Measurements from ENCODE around the gene TMPRSS11B. TPM values are rescaled to one million over a fixed set of nuclear protein-coding genes. Genes with fewer than 3 reads are reported as not detected.
A peak's percentile ranks its signal among the peaks of the same experiment; 100 is the strongest.
"Not testable (repeated sequence)": the region's sequence is repeated elsewhere in the genome, so short reads cannot be mapped to it uniquely, and the experiment has no call there.

Gene TMPRSS11B
- total RNA-seq, 8 experiments from 2014 or later, result 0.08 to 0.19 TPM; not detected in 6

DNA sequence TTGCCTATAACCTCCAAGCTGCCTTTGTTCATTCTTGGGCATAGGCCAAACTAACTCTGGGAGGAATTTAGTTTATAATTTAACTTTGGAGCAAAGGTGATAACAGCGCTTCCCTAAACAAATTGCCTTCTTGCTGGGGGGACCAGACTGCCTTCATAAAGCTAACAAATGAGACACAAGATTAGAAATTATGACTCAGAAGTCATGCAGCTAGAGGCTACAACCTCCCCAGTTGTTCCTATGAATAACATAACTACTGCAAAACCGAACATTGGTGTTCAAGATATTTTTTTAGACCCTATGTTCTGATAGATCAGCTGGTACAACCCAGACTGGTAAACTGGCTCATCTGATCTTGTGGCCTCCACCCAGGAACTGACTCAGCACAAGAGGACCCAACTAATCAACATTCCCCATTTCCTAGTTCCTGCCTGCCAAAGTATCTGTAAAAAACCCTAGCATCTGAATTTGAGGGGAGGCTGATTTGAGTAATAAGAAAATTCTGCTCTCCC is 22.0 kb upstream of the TMPRSS11B start:
- no peak overlapping the region for H3K27ac ChIP-seq
- ATAC-seq (replicated peaks in 6 of 8), result peak in 2 of 8 experiments; percentile 11 to 48
- H3K4me1 ChIP-seq (replicated peaks in 1 of 2), result no peaks in the 10 kb centered on the region
- WGBS, 10 experiments, result 20 to 100% (median 70%) methylated on average over 1 to 2 of the region's 2 CpGs; no CpG with 5 or more reads in 2 of the 10 experiments
- in situ Hi-C loops (cut with MboI; ENCODE audit: low pct_unique_long_range_greater_than_20kb in 2 of 9, low sequenced_read_pairs in 9 of 9, unreplicated experiment in 9 of 9), result loop anchor here in 1 of 9 experiments (25.0 kb wide), 1 partner anchor 120 kb away; no protein-coding TSS in a partner anchor
- no peak overlapping the region for H3K4me3 ChIP-seq

DNA sequence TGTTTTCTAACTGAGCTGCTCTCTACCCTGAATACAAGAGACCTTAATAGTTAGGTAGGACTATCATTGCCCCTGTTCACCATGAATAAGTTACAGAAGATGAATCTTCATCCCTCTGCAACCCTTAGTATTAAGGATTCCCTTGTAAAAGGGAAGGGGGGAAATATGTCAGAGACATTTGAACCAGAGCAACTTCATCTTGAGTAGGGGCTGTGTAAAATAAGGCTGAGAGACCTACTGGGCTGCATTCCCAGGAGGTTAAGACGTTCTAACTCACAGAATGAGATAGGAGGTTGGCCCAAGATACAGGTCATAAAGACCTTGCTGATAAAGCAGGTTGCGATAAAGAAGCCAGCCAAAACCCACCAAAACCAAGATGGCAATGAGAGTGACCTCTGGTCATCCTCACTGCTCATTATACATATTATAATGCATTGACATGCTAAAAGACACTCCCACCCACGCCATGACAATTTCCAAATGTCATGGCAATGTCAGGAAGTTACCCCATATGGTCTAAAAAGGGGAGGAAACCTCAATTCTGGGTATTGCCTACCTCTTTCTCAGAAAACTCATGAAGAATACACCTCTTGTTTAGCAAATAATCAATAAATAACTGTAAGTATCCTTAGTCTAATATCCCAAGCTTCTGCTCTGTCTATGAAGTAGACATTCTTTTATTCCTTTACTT is 19.5 kb upstream of the TMPRSS11B start:
- 0 to 100% (median 75%) methylated on average over 1 to 3 of the region's 3 CpGs; no CpG with 5 or more reads in 1 of the 10 experiments for WGBS, 10 experiments
- Histone ChIP-seq H3K27ac (no peak overlapping the region), H3K4me1 (replicated peaks in 1 of 2) (no peaks in the 10 kb centered on the region), H3K4me3 (no peak overlapping the region)
- in situ Hi-C loops (cut with MboI; ENCODE audit: low pct_unique_long_range_greater_than_20kb in 2 of 9, low sequenced_read_pairs in 9 of 9, unreplicated experiment in 9 of 9), result loop anchor here in 1 of 9 experiments (25.0 kb wide), 1 partner anchor 122 kb away; no protein-coding TSS in a partner anchor
- no peak for ATAC-seq (replicated peaks in 6 of 8)

DNA sequence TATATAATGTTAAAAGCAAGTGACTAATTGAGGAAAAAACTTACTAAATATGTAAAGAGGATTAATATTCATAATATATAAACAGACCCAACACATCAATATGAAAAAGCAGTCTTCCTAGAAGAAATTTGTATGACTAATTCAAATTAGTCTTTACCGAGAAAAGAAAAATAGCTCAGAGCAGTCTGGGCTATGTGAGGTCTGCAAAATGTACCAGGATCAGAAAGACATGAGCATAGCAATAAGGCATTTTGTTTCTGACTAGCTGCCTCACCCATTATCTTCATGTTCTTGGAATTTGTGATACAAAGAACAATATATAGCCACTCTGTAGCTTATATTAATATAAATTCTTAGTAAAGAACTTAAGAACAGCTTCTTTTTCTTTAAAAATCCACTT is 13.7 kb upstream of the TMPRSS11B start:
- in situ Hi-C loops (cut with MboI; ENCODE audit: low pct_unique_long_range_greater_than_20kb in 2 of 9, low sequenced_read_pairs in 9 of 9, unreplicated experiment in 9 of 9), result loop anchor here in 1 of 9 experiments (25.0 kb wide), 1 partner anchor 128 kb away; no protein-coding TSS in a partner anchor
- ATAC-seq (replicated peaks in 6 of 8), result no peak
- H3K27ac ChIP-seq, result no peak overlapping the region
- no peaks in the 10 kb centered on the region for H3K4me1 ChIP-seq (replicated peaks in 1 of 2)
- WGBS, 10 experiments, result 0 to 100% (median 89%) methylated on average over 1 of the region's 1 CpG; no CpG with 5 or more reads in 1 of the 10 experiments
- H3K4me3 ChIP-seq, result no peak overlapping the region

DNA sequence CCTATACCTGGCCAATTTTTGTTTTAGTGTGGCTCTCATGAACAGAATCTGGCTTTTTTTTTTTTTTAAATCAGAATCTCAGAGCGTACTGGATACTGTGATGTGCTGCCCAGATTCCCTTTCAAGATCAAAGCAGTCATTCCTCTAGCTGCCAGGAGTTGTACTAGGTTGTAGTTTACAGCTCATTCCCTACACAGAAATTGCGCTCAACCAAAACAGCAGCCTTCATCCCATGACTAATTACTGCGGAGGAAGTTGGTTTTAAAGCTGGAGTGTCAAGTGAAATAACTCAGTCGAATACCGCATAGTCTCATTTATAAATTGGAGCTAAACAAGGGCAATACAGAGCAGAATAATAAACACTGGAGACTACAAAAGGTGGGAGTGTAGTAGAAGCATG is 12.2 kb upstream of the TMPRSS11B start:
- H3K4me1 ChIP-seq (replicated peaks in 1 of 2), result no peaks in the 10 kb centered on the region
- no peak overlapping the region for H3K27ac ChIP-seq
- H3K4me3 ChIP-seq, result no peak overlapping the region
- in situ Hi-C loops (cut with MboI; ENCODE audit: low pct_unique_long_range_greater_than_20kb in 2 of 9, low sequenced_read_pairs in 9 of 9, unreplicated experiment in 9 of 9), result loop anchor here in 1 of 9 experiments (25.0 kb wide), 1 partner anchor 130 kb away; no protein-coding TSS in a partner anchor
- 33 to 100% (median 86%) methylated on average over 1 to 5 of the region's 5 CpGs for WGBS, 10 experiments
- ATAC-seq (replicated peaks in 6 of 8), result no peak

DNA sequence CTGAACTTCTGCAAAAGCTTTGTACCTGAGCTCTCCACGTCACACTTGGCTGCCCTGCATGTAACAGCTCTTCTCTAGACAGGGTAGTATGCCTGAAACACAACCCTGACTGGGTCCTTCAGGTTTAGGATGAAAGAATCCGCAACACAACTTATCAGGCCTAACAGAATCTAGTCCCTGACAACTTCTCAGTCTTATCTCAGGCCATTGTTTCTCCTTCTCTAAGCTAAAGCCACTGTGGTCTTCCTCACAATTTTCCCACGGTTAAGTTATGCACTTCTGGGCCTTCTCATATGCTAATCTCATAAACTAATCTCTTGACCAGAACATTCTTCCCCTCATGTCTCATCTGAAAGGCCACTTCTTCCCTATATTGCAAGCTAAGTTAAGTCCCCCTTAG is 10.8 kb upstream of the TMPRSS11B start:
- ATAC-seq (replicated peaks in 6 of 8), result no peak
- 0 to 80% (median 67%) methylated on average over 1 to 3 of the region's 3 CpGs; no CpG with 5 or more reads in 2 of the 10 experiments for WGBS, 10 experiments
- in situ Hi-C loops (cut with MboI; ENCODE audit: low pct_unique_long_range_greater_than_20kb in 2 of 9, low sequenced_read_pairs in 9 of 9, unreplicated experiment in 9 of 9), result loop anchor here in 1 of 9 experiments (25.0 kb wide), 1 partner anchor 131 kb away; no protein-coding TSS in a partner anchor
- H3K4me1 ChIP-seq (replicated peaks in 1 of 2), result no peaks in the 10 kb centered on the region
- H3K27ac ChIP-seq, result no peak overlapping the region
- H3K4me3 ChIP-seq, result no peak overlapping the region

DNA sequence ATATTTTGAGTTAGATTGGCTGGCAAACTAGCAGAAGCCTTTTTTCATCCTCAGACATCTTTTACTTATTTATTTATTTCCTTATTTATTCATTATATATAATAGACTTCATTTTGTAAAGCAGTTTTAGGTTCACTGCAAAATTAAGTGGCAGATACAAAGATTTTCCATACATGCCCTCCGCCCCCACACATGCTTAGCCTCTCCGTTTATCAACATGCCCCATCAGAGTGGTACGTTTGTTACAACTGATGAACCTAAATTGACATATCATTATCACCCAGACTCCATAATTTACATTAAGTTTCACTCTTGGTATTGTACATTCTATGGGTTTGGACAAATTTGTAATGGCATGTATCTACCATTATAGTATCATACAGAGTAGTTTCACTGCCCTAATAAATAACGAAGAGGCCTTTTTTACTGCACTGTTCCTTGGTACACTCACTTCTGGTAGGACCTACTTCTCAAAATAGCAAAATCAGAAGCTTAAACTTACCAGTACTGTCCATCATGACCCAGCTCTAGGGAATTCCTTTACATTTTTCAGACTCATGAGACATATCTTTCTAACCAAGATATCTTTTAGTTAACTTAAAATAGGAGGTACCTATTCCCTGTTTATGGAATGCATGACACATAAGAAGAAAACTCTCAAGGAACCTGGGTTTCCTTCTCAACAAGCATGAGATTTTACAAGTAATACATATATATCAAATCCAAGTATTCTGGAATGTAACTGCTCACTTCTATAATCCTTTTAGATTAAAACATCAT is 4.8 kb upstream of the TMPRSS11B start:
- no peak for ATAC-seq (replicated peaks in 6 of 8)
- in situ Hi-C loops (cut with MboI; ENCODE audit: low pct_unique_long_range_greater_than_20kb in 2 of 9, low sequenced_read_pairs in 9 of 9, unreplicated experiment in 9 of 9), result loop anchor here in 1 of 9 experiments (25.0 kb wide), 1 partner anchor 137 kb away; no protein-coding TSS in a partner anchor
- Histone ChIP-seq H3K4me3 (no peak overlapping the region), H3K4me1 (replicated peaks in 1 of 2) (no peaks in the 10 kb centered on the region), H3K27ac (no peak overlapping the region)
- 13 to 100% (median 59%) methylated on average over 2 to 4 of the region's 4 CpGs; no CpG with 5 or more reads in 2 of the 10 experiments for WGBS, 10 experiments

DNA sequence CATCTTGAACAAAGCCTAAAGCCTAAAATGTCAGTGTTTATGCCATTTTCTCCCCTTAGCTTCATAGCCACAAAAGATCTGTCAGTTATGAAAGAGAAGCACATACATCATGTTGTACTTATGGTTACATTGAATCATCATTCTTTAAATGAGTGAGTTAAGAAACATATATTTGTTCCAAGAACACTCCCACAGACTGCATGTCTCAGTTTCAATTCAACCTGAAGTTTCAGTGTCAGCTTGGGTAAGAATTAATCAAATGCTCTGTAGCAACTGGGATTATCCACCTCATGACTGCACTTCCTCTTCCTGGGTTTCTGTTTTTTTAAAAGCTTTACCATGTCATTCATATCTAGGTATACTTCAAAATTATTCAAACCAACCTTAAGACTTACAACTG is 3.9 kb upstream of the TMPRSS11B start:
- no peak for ATAC-seq (replicated peaks in 6 of 8)
- H3K4me3 ChIP-seq, result no peak overlapping the region
- in situ Hi-C loops (cut with MboI; ENCODE audit: low pct_unique_long_range_greater_than_20kb in 2 of 9, low sequenced_read_pairs in 9 of 9, unreplicated experiment in 9 of 9), result no loop called here
- no peaks in the 10 kb centered on the region for H3K4me1 ChIP-seq (replicated peaks in 1 of 2)
- no peak overlapping the region for H3K27ac ChIP-seq

DNA sequence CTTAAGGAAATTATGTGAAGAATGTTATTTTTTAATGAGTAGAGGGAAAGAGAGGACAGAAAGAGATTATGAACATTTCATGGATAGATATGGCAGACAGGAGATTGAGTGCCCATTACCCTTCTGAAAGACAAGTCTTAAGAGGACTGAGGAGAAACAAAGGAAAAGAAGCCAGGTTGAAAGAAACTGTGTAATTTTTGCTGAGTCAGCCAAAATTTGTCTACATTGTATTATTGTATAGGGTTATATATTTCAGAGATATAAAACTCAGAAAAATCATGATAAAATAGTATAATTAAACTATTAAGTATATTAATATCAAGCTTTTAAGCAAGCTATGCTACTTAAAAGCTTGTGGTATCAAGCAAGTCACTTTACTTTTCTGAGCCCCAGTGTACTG is 4.9 kb downstream of the TMPRSS11B start:
- in situ Hi-C loops (cut with MboI; ENCODE audit: low pct_unique_long_range_greater_than_20kb in 2 of 9, low sequenced_read_pairs in 9 of 9, unreplicated experiment in 9 of 9), result no loop called here
- no peak overlapping the region for H3K27ac ChIP-seq
- ATAC-seq (replicated peaks in 6 of 8), result no peak

DNA sequence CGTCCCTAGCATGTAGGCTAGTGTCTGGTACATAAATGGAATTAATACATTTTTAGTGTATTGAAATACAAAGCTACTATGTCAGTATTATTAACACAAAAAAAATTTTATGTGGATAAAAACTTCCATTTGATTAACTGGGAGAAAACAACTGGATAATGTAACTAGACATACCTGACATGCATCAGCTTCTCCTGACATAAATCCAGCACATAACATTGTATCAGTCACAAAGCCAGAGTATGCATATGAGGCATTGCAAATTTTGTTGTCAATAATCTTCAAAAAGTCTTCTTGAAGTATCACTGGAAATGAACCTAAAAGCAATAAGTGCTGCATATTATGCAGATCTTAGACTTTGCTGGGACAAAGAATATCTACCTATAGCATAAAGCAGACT is 16.9 kb downstream of the TMPRSS11B start:
- ATAC-seq (replicated peaks in 6 of 8), result no peak
- WGBS, 10 experiments, result 0 to 75% (median 26%) methylated on average over 1 of the region's 1 CpG; no CpG with 5 or more reads in 2 of the 10 experiments
- in situ Hi-C loops (cut with MboI; ENCODE audit: low pct_unique_long_range_greater_than_20kb in 2 of 9, low sequenced_read_pairs in 9 of 9, unreplicated experiment in 9 of 9), result no loop called here
- Histone ChIP-seq H3K27ac (no peak overlapping the region), H3K4me3 (no peak overlapping the region), H3K4me1 (replicated peaks in 1 of 2) (no peaks in the 10 kb centered on the region)

More for the DNA sequence above, 4.9 kb downstream of the TMPRSS11B start:
- no peak overlapping the region for H3K4me3 ChIP-seq
- no peaks in the 10 kb centered on the region for H3K4me1 ChIP-seq (replicated peaks in 1 of 2)

DNA sequence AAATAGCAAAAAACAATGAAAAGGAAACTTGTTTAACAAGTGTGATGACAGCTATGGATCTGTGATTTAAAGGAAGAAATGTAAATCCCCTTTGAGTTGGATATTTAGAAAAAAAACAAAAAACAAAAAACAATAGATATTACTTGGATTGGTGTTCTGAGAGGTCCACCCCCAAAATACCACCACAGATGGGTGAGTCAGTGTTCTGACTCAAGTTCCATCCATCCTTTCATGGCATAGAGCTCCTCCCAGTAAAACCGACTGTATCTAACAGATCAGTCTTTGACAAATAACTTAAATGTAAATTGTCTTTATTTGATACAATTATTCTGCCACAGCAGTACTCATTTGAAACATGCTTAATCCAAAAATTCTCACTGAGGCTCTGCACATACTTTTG is 27.4 kb downstream of the TMPRSS11B start:
- no peak for ATAC-seq (replicated peaks in 6 of 8)
- Histone ChIP-seq H3K4me3 (no peak overlapping the region), H3K27ac (no peak overlapping the region), H3K4me1 (replicated peaks in 1 of 2) (no peaks in the 10 kb centered on the region)
- in situ Hi-C loops (cut with MboI; ENCODE audit: low pct_unique_long_range_greater_than_20kb in 2 of 9, low sequenced_read_pairs in 9 of 9, unreplicated experiment in 9 of 9), result no loop called here
- WGBS, 10 experiments, result 10 to 60% (median 33%) methylated on average over 1 of the region's 1 CpG; no CpG with 5 or more reads in 6 of the 10 experiments

DNA sequence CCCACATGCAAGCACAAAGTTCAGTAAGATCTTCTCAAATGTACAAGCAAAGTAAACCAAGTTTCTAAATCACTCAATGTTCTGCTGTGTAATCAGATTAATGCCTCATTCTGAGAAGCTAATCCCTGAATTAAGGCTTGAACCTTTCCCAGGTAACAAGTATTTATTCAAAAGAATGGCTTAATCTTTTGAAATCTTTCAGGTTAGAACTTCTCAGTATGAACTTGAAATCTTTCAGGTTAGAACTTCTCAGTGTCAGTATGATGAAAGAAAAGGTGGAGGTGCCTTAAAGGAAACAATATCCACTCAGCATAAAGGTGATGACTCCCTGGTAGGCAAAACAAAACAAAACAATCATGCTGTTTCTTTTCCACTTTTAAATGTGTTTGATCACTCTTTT is 29.0 kb downstream of the TMPRSS11B start:
- in situ Hi-C loops (cut with MboI; ENCODE audit: low pct_unique_long_range_greater_than_20kb in 2 of 9, low sequenced_read_pairs in 9 of 9, unreplicated experiment in 9 of 9), result no loop called here
- H3K4me1 ChIP-seq (replicated peaks in 1 of 2), result no peaks in the 10 kb centered on the region
- no peak for ATAC-seq (replicated peaks in 6 of 8)
- no peak overlapping the region for H3K27ac ChIP-seq
- H3K4me3 ChIP-seq, result no peak overlapping the region

DNA sequence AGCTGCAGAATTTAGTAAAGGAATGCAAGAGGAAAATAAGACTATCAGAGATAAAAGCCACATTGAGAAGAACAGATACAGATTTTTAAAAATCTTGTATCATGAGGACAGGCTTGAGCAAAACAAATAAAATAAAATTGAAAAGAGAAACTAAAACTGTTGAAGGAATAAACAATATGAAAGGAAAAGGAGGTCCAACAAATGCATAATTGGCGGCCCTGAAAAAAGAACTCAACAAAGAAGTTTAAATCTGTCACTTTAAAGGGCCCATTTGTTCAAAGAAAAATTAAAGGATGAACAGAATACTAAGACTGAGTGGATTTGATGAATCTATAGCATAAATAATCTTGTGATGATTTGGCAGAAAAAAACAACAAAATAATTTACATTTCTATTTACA is 36.5 kb downstream of the TMPRSS11B start:
- Histone ChIP-seq H3K4me1 (replicated peaks in 1 of 2) (no peaks in the 10 kb centered on the region), H3K4me3 (no peak overlapping the region), H3K27ac (no peak overlapping the region)
- in situ Hi-C loops (cut with MboI; ENCODE audit: low pct_unique_long_range_greater_than_20kb in 2 of 9, low sequenced_read_pairs in 9 of 9, unreplicated experiment in 9 of 9), result no loop called here
- WGBS, 10 experiments, result 0 to 79% (median 61%) methylated on average over 1 of the region's 1 CpG
- ATAC-seq (replicated peaks in 6 of 8), result no peak

DNA sequence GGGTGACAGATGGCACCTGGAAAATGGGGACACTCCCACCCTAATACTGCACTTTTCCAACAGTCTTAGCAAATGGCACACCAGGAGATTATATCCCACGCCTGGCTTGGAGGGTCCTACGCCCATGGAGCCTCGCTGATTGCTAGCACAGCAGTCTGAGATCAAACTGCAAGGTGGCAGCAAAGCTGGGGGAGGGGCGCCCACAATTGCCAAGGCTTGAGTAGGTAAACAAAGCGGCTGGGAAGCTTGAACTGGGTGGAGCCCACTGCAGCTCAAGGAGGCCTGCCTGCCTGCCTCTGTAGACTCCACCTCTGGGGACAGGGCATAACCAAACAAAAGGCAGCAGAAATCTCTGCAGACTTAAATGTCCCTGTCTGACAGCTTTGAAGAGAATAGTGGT is 51.2 kb downstream of the TMPRSS11B start:
- not testable (repeated sequence) for ATAC-seq (replicated peaks in 6 of 8)

More for the DNA sequence above, 51.2 kb downstream of the TMPRSS11B start:
- H3K4me1 ChIP-seq (replicated peaks in 1 of 2); H3K4me3 ChIP-seq; in situ Hi-C loops (cut with MboI; ENCODE audit: low pct_unique_long_range_greater_than_20kb in 2 of 9, low sequenced_read_pairs in 9 of 9, unreplicated experiment in 9 of 9); H3K27ac ChIP-seq: not testable (repeated sequence)
- 13 to 60% methylated on average over 1 to 2 of the region's 5 CpGs; no CpG with 5 or more reads in 8 of the 10 experiments for WGBS, 10 experiments
